C4-2B (cell line): ENCODE measurements around the gene PAK1.

ENCODE experiments used
- ZFX ChIP-seq: fragments of 450-650 bp; IDR thresholded peaks from 2 replicates; pipeline ENCODE4 v1.6.1; 2017
- TF ChIP-seq, protein P1 (sequence below): fragments of 450-650 bp; conservative IDR thresholded peaks from 2 replicates; pipeline ENCODE4 v1.5.1; 2017; ENCODE audit warnings: mild to moderate bottlenecking

DNA sequence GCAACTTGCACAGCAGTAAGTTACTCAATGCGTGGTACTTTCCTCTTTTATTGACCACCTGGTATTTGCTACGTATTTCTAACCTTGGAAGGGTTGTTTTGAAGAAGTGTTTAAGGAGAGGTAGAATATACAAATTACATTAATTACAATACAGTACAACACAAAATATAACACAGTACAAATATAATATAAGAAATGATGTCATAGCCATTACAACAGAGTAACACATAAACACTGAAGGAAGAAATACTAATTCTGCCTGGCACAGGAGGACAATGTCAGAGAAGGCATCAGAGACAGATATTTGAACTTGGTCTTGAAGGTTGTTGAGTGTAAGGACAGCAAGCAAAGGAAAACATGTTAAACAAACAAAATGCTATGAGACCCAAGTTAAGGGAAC lies 25.6 kb downstream of the PAK1 start:
- TF ChIP-seq, protein P1, sequence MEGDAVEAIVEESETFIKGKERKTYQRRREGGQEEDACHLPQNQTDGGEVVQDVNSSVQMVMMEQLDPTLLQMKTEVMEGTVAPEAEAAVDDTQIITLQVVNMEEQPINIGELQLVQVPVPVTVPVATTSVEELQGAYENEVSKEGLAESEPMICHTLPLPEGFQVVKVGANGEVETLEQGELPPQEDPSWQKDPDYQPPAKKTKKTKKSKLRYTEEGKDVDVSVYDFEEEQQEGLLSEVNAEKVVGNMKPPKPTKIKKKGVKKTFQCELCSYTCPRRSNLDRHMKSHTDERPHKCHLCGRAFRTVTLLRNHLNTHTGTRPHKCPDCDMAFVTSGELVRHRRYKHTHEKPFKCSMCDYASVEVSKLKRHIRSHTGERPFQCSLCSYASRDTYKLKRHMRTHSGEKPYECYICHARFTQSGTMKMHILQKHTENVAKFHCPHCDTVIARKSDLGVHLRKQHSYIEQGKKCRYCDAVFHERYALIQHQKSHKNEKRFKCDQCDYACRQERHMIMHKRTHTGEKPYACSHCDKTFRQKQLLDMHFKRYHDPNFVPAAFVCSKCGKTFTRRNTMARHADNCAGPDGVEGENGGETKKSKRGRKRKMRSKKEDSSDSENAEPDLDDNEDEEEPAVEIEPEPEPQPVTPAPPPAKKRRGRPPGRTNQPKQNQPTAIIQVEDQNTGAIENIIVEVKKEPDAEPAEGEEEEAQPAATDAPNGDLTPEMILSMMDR: no peak
- TF ChIP-seq ZFX: no peak
